HG03378 (cell line): ENCODE data around the gene NPY4R.
"Not testable (repeated sequence)": the region's sequence is repeated elsewhere in the genome, so short reads cannot be mapped to it uniquely, and the experiment has no call there.

Experiments
- ATAC-seq: cut with Tn5 transposase; IDR thresholded peaks from one replicate; pipeline ENCODE4 v1.9.1; 2021; ENCODE audit warnings: mild to moderate bottlenecking, moderate library complexity; ENCODE audit not compliant: unreplicated experiment

The NPY4R gene

GRCh38 chr10:46457071-46457470 lies 8.7 kb downstream of the NPY4R start:
- not testable (repeated sequence) for ATAC-seq

DNA sequence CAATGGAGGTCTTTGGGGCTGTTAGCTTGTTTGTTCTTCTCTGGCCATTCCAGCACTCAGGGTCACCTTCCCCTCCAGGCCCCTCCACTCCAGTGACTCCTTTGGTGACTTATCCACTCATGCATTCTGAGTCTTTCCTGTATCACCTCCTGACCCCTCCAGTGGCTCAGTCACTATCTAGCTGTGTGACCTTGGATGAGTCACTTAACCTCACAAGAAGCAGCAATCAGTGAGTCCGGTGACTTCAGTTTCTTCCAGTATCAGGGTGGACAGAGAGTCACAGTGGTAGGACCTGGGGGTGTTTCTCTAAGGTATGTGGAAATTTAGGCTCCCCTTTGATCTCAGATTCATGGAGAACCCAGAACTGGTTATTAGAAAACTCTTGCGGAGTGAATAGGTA lies 9.8 kb downstream of the NPY4R start:
- not testable (repeated sequence) for ATAC-seq

- not testable (repeated sequence) for ATAC-seq
Measured at GRCh38 chr10:46451365-46451764, 14.4 kb downstream of the NPY4R start.

GRCh38 chr10:46450829-46451228 lies 14.9 kb downstream of the NPY4R start:
- not testable (repeated sequence) for ATAC-seq

DNA sequence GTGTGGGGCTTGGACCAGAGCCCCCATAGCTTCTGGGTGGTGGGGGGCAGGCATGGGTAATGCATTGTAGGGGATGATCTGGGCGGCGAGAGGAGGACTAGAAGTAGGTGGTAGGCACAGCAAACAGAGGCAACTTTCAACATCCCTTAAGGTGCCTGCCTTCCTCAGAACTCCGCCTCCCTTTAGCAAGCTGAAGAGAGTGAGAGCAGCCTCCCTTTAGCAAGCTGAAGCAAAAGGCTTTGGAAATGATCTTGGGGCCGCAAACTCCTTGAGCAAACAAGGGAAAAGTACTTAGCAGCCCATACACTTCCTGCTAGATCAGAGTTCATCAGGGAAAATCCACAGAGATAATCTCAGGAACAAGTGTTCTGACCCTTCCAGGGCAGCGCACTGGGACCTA lies 18.3 kb downstream of the NPY4R start:
- ATAC-seq, result not testable (repeated sequence)

GRCh38 chr10:46445389-46446122 lies 20.2 kb downstream of the NPY4R start:
- not testable (repeated sequence) for ATAC-seq

DNA sequence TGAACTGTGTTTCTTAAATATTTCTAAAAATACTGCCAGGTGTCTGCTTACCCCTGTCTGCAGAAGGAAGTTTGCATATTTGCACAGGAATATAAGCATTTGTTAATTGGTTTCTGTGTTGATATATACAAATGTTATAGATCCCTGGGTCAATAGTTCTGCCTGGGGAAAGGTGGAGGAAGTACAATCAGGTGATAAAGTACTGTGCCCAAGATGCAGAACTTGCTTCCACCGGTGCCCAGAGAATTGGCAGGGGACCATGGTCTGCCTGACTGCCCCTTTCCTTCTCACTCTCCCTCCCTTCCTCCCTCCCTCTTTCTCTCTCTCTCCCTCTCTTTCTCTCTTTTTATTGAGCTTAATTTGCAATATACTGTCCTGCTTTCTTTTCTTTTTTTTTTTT lies 22.3 kb downstream of the NPY4R start:
- not testable (repeated sequence) for ATAC-seq

DNA sequence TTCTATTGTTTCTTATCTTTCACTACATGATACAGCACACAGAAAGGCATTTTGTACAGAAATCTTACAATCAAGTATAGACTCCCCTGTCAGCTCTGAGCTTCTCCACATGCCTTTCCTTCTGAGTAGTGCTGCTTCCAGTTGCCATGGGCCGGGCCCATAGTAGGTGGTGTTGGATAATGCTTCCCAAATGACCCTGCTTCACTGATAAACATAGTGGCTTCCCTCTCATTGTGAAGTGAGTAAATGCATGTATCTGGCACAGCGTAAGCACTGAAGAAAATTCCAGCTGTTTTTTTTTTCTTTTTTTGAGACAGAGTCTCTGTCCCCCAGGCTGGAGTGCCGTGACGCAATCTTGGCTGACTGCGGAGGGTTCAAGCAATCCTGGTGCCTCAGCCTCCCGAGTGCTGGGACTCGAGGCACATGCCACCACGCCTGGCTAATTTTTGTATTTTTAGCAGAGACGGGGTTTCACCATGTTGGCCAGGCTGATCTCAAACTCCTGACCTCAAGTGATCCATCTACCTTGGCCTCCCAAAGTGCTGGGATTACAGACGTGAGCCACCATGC lies 23.0 kb downstream of the NPY4R start:
- ATAC-seq, result not testable (repeated sequence)

DNA sequence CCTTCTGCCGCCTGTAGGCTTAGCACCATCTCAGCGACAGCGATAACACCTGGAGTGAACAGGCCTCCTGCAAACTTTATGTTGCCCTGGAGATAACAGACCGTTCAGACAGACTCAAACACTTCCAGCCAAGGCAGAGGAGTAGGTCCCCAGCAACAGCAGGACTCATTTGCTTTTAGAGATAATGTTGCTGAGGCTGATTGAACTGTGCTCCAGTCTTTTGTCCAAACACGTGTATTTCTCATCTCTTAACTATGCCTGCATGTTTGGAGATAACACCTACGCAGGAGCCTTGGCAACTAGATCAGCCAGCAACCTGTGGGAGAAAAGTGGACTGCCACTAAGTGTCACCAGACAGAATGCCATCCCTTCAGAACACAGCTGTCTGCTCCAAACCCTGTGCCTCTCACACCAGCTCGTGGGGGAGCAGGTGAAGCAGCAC lies 23.9 kb downstream of the NPY4R start:
- ATAC-seq, result not testable (repeated sequence)

DNA sequence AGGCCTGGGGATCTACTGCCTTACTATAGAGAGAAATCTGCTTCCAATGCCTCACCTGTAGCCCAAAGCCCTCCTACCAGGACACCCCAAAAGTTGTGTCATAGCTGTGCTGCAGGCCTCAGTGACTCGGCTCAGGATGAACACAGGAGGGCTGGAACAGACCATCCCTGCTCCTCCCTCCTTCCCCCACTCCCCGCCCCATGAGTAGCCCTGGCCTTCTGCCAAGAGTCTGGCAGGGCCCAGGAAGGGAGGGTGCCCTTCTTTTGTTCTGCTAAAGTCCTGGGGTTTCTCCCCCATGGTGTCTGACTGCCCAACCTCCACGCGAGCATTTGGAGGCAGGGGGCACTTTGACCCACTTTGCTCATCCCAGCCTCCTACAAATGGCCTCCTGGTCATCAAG lies 24.8 kb downstream of the NPY4R start:
- ATAC-seq, result not testable (repeated sequence)

GRCh38 chr10:46423550-46423949 lies 42.2 kb downstream of the NPY4R start:
- not testable (repeated sequence) for ATAC-seq

DNA sequence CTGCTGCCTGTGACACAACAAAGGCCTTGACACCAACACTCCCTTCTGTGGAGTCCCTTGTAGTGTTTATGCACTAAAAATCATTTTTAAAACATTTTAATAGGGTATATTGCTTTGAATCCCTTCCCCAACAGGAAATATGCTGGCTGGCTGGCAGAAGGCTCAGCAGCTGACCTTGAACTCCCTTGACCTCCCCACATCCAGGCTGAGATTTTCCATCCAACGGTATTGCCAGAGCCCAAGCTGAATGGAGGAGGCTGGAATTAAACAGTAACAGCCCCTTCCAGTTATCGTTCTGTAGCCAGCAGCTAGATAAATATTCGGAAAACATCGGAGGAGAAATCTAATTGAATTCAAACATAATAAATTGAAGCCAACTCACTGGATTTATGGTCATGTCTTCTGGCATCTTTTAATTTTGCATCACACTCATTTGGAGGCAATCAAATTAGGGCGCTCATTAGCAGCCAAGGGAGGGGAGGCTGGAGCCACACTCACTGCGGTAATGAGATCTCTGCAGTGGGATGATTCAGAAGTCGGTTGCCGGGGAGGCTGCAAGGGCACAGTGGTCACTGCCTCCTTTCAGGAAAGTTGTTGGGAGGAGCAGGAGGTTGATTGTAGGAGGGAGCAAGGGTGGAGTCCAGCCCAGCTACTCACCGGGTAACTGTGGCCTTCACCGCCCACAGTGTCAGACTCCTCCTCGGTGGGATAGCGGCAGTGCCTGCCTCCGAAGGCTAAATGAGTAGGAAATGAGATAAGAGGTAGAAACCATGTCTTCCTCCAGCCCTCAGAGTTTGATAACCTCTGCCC lies 46.0 kb downstream of the NPY4R start:
- not testable (repeated sequence) for ATAC-seq

GRCh38 chr10:46418283-46418682 lies 47.5 kb downstream of the NPY4R start:
- not testable (repeated sequence) for ATAC-seq

DNA sequence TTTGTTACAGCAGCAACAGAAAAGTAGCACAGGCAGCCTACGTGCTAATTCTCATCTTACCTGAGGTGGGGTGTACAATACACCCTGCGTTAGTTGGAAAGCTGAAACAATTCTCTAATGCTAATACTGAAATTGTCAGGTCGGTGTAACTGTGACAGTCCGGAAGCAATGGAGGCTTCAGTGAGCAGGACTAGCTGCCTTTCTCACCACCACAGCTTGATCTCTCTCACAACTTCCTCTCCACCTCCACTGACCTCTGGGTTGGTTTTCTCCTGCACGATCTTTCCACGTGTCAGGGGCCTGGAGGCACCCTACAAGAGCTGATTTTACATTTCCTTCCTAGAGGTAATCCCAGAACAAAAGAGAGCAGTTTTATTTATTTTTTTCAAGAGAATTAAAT lies 50.5 kb downstream of the NPY4R start:
- not testable (repeated sequence) for ATAC-seq

DNA sequence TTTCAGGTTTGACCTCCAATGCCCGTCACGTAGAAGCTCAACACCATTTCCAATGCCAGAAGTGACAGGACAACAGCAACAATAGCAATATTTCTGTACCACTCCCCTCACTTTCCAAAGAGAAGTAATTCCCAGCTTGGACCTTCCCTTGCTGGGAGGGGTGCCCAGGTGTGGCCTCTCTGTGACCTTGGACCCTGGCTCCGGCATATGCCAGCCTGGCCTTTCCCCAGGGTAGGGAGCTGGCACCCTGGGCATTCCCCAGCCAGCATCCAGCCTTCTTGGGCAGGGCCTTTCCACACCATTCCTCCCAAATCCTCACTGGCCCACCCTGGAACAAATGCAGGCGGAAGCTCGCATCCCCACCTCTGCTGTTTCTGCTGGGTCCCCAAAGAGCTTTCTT lies 53.1 kb downstream of the NPY4R start:
- ATAC-seq, result not testable (repeated sequence)

DNA sequence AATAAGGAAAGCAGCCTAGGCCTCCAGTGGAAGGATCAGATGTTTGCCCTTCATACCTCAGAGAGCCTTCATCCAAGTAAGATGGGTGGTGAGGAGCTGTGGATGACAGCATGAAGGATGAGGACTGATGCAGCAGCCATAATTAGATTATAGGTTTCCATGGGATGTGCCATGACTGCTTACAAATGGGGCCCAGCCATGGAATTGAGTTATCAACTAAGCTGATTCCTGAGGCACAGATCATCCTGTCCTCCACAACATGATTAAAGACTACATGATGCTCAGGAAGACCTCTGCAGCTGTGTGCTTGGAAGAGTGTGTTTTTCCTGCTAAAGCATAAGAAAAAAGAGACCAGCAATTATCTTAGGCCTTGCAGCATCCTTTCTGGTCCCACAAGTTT lies 54.6 kb downstream of the NPY4R start:
- not testable (repeated sequence) for ATAC-seq
